ENCODE results near the gene LRRK2. TPM values are rescaled to one million over a fixed set of nuclear protein-coding genes. Genes with fewer than 3 reads are reported as not detected.

Gene LRRK2
- total RNA-seq, 1 experiment from 2014 or later: 3.1 TPM

- POLR2A ChIA-PET (ENCODE audit: low non-redundant PET): no interaction called here
- Histone ChIP-seq H3K4me1 (ENCODE audit: insufficient read depth, low read length, poor library complexity, severe bottlenecking) (no peaks in the 10 kb centered on the region), H3K27me3 (replicated peaks; ENCODE audit: insufficient read depth, low read depth, low read length, poor library complexity) (no peaks in the 10 kb centered on the region), H3K27ac (ENCODE audit: low read depth, low read length, poor library complexity, severe bottlenecking) (no peak overlapping the region), H3K9me3 (ENCODE audit: low read depth, low read length, poor library complexity, severe bottlenecking) (no peaks in the 10 kb centered on the region), H3K4me3 (ENCODE audit: low read depth, low read length, poor library complexity, severe bottlenecking) (no peak overlapping the region), H3K36me3 (ENCODE audit: insufficient read depth, low read length, poor library complexity, severe bottlenecking) (no peaks in the 10 kb centered on the region)
- TF ChIP-seq, protein P1, sequence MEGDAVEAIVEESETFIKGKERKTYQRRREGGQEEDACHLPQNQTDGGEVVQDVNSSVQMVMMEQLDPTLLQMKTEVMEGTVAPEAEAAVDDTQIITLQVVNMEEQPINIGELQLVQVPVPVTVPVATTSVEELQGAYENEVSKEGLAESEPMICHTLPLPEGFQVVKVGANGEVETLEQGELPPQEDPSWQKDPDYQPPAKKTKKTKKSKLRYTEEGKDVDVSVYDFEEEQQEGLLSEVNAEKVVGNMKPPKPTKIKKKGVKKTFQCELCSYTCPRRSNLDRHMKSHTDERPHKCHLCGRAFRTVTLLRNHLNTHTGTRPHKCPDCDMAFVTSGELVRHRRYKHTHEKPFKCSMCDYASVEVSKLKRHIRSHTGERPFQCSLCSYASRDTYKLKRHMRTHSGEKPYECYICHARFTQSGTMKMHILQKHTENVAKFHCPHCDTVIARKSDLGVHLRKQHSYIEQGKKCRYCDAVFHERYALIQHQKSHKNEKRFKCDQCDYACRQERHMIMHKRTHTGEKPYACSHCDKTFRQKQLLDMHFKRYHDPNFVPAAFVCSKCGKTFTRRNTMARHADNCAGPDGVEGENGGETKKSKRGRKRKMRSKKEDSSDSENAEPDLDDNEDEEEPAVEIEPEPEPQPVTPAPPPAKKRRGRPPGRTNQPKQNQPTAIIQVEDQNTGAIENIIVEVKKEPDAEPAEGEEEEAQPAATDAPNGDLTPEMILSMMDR (conservative IDR thresholded peaks at IDR 0.05; ENCODE audit: low read depth, low read length): no peak
- no peak for TF ChIP-seq EZH2 (IDR thresholded peaks at IDR 0.05; ENCODE audit: borderline replicate concordance, low read depth, low read length, poor library complexity, severe bottlenecking)
- intact Hi-C loops (cut with micrococcal nuclease; ENCODE audit: unreplicated experiment): loop anchor here (5.0 kb wide), 1 partner anchor 39 kb away; no protein-coding TSS in a partner anchor
- no TSS peak for BruUV-seq (replicated peaks)
- CTCF ChIA-PET: no interaction called here
- DNase-seq (ENCODE audit: low spot score): no peak
Measured at GRCh38 chr12:40286583-40286982, 61.8 kb downstream of the LRRK2 start.

GRCh38 chr12:40287369-40287975 is 62.7 kb downstream of the LRRK2 start:
- no peaks in the 10 kb centered on the region for H3K36me3 ChIP-seq (ENCODE audit: insufficient read depth, low read length, poor library complexity, severe bottlenecking)
- no peaks in the 10 kb centered on the region for H3K4me1 ChIP-seq (ENCODE audit: insufficient read depth, low read length, poor library complexity, severe bottlenecking)
- H3K27ac ChIP-seq (ENCODE audit: low read depth, low read length, poor library complexity, severe bottlenecking): no peak overlapping the region
- no peaks in the 10 kb centered on the region for H3K9me3 ChIP-seq (ENCODE audit: low read depth, low read length, poor library complexity, severe bottlenecking)
- no peaks in the 10 kb centered on the region for H3K27me3 ChIP-seq (replicated peaks; ENCODE audit: insufficient read depth, low read depth, low read length, poor library complexity)
- BruUV-seq (replicated peaks): no TSS peak
- CTCF ChIA-PET: no interaction called here
- POLR2A ChIA-PET (ENCODE audit: low non-redundant PET): no interaction called here
- no peak for DNase-seq (ENCODE audit: low spot score)
- H3K4me3 ChIP-seq (ENCODE audit: low read depth, low read length, poor library complexity, severe bottlenecking): no peak overlapping the region
- intact Hi-C loops (cut with micrococcal nuclease; ENCODE audit: unreplicated experiment): loop anchor here (5.0 kb wide), 1 partner anchor 40 kb away; no protein-coding TSS in a partner anchor
- TF ChIP-seq, protein P1 (conservative IDR thresholded peaks at IDR 0.05; ENCODE audit: low read depth, low read length): no peak
- no peak for TF ChIP-seq EZH2 (IDR thresholded peaks at IDR 0.05; ENCODE audit: borderline replicate concordance, low read depth, low read length, poor library complexity, severe bottlenecking)

GRCh38 chr12:40292788-40293429 is 68.1 kb downstream of the LRRK2 start:
- TF ChIP-seq, protein P1 (conservative IDR thresholded peaks at IDR 0.05; ENCODE audit: low read depth, low read length): no peak
- no peak for TF ChIP-seq EZH2 (IDR thresholded peaks at IDR 0.05; ENCODE audit: borderline replicate concordance, low read depth, low read length, poor library complexity, severe bottlenecking)
- Histone ChIP-seq H3K27me3 (replicated peaks; ENCODE audit: insufficient read depth, low read depth, low read length, poor library complexity) (no peaks in the 10 kb centered on the region), H3K9me3 (ENCODE audit: low read depth, low read length, poor library complexity, severe bottlenecking) (no peaks in the 10 kb centered on the region), H3K27ac (ENCODE audit: low read depth, low read length, poor library complexity, severe bottlenecking) (no peak overlapping the region), H3K4me1 (ENCODE audit: insufficient read depth, low read length, poor library complexity, severe bottlenecking) (no peaks in the 10 kb centered on the region), H3K4me3 (ENCODE audit: low read depth, low read length, poor library complexity, severe bottlenecking) (no peak overlapping the region), H3K36me3 (ENCODE audit: insufficient read depth, low read length, poor library complexity, severe bottlenecking) (no peaks in the 10 kb centered on the region)
- no peak for DNase-seq (ENCODE audit: low spot score)
- ChIA-PET POLR2A (ENCODE audit: low non-redundant PET) (no interaction called here), CTCF (no interaction called here)
- BruUV-seq (replicated peaks): no TSS peak
- intact Hi-C loops (cut with micrococcal nuclease; ENCODE audit: unreplicated experiment): no loop called here

Data from A673 (cell line).